Ishikawa (cell line): ENCODE results near the gene TRMT61A.

ENCODE experiments used
- CEBPB ChIP-seq: IDR thresholded peaks from 2 replicates; pipeline ENCODE4 v1.6.1; 2012
- CREB1 ChIP-seq: IDR thresholded peaks from 2 replicates; pipeline ENCODE4 v1.6.1; 2012; ENCODE audit warnings: low read depth
- EGR1 ChIP-seq: IDR thresholded peaks from 2 replicates; pipeline ENCODE4 v1.6.1; 2012
- EP300 ChIP-seq: IDR thresholded peaks from 2 replicates; pipeline ENCODE4 v1.6.1; 2012; ENCODE audit warnings: borderline replicate concordance
- FOXM1 ChIP-seq: IDR thresholded peaks from 2 replicates; pipeline ENCODE4 v1.6.1; 2012; ENCODE audit warnings: low read depth, borderline replicate concordance
- MAX ChIP-seq: IDR thresholded peaks from 2 replicates; pipeline ENCODE4 v1.6.1; 2012
- REST ChIP-seq: IDR thresholded peaks from 2 replicates; pipeline ENCODE4 v1.6.1; 2012; ENCODE audit warnings: low read depth, mild to moderate bottlenecking
- TAF1 ChIP-seq: IDR thresholded peaks from 2 replicates; pipeline ENCODE4 v1.6.1; 2012; ENCODE audit warnings: low read depth, mild to moderate bottlenecking
- TCF12 ChIP-seq: IDR thresholded peaks from 2 replicates; pipeline ENCODE4 v1.6.1; 2012; ENCODE audit warnings: low read depth
- TEAD4 ChIP-seq: IDR thresholded peaks from 2 replicates; pipeline ENCODE4 v1.6.1; 2012
- YY1 ChIP-seq: IDR thresholded peaks from 2 replicates; pipeline ENCODE4 v1.6.1; 2012; ENCODE audit warnings: low read depth

- TF ChIP-seq TAF1 (no peak), EP300 (no peak), REST (no peak), TCF12 (no peak), FOXM1 (no peak), CEBPB (no peak), EGR1 (no peak), YY1 (no peak), MAX (no peak), TEAD4 (no peak), CREB1 (no peak)
Measured at GRCh38 chr14:103508521-103509329, 20.3 kb upstream of the TRMT61A start.
